Measurements from ENCODE around the gene GPM6B. TPM values are rescaled to one million over a fixed set of nuclear protein-coding genes. Genes with fewer than 3 reads are reported as not detected.

GPM6B gene
- total and polyA plus RNA-seq, 7 donors = 1.1 to 3.9 (median 2.5) TPM

- no peaks in the 10 kb centered on the region for H3K4me1 ChIP-seq
- no peaks in the 10 kb centered on the region for H3K36me3 ChIP-seq (ENCODE audit: insufficient read depth in 1 of 2, low read depth in 1 of 2)
- H3K4me3 ChIP-seq = no peak overlapping the region
- intact Hi-C loops (cut with DNase I) = no loop called here
- H3K9me3 ChIP-seq = no peaks in the 10 kb centered on the region
- 54 to 77% (median 65%) methylated on average over 6 of the region's 6 CpGs for WGBS, 3 donors
- ATAC-seq (no peak), DNase-seq (no peak)
- no peak for TF ChIP-seq CTCF (IDR thresholded peaks at IDR 0.05)
- H3K27ac ChIP-seq = no peak overlapping the region
- H3K27me3 ChIP-seq (ENCODE audit: insufficient read depth in 3 of 3, low read length in 2 of 3) = peaks cover 0 to 33% (median 0%) of the 10 kb centered on the region in 3 donors
Observed at GRCh38 chrX:13836575-13836974, 19.7 kb upstream of the GPM6B start.

GRCh38 chrX:13835825-13836224 is 18.9 kb upstream of the GPM6B start:
- no peak for ATAC-seq
- no peaks in the 10 kb centered on the region for H3K4me1 ChIP-seq
- 19 to 35% (median 30%) methylated on average over 4 of the region's 4 CpGs for WGBS, 3 donors
- no peak for TF ChIP-seq CTCF (IDR thresholded peaks at IDR 0.05)
- no peaks in the 10 kb centered on the region for H3K9me3 ChIP-seq
- no peak overlapping the region for H3K27ac ChIP-seq
- no peak for DNase-seq
- intact Hi-C loops (cut with DNase I) = no loop called here
- no peak overlapping the region for H3K4me3 ChIP-seq
- H3K36me3 ChIP-seq (ENCODE audit: insufficient read depth in 1 of 2, low read depth in 1 of 2) = no peaks in the 10 kb centered on the region
- peaks cover 0 to 32% (median 0%) of the 10 kb centered on the region in 3 donors for H3K27me3 ChIP-seq (ENCODE audit: insufficient read depth in 3 of 3, low read length in 2 of 3)

- no peak overlapping the region for H3K27ac ChIP-seq
- intact Hi-C loops (cut with DNase I) = no loop called here
- DNase-seq (no peak), ATAC-seq (no peak)
- 81 to 100% (median 96%) methylated on average over 2 of the region's 2 CpGs for WGBS, 3 donors
- peaks cover 0 to 30% (median 0%) of the 10 kb centered on the region in 3 donors for H3K27me3 ChIP-seq (ENCODE audit: insufficient read depth in 3 of 3, low read length in 2 of 3)
- no peaks in the 10 kb centered on the region for H3K9me3 ChIP-seq
- H3K4me3 ChIP-seq = no peak overlapping the region
- no peaks in the 10 kb centered on the region for H3K36me3 ChIP-seq (ENCODE audit: insufficient read depth in 1 of 2, low read depth in 1 of 2)
- TF ChIP-seq CTCF (IDR thresholded peaks at IDR 0.05) = no peak
- H3K4me1 ChIP-seq = no peaks in the 10 kb centered on the region
Observed at GRCh38 chrX:13834355-13834754, 17.5 kb upstream of the GPM6B start.

GRCh38 chrX:13829983-13830382 is 13.1 kb upstream of the GPM6B start:
- no peak overlapping the region for H3K27ac ChIP-seq
- intact Hi-C loops (cut with DNase I) = no loop called here
- H3K4me1 ChIP-seq = no peaks in the 10 kb centered on the region
- no peak for ATAC-seq
- no peak overlapping the region for H3K4me3 ChIP-seq
- no peaks in the 10 kb centered on the region for H3K9me3 ChIP-seq
- 90 to 93% (median 93%) methylated on average over 5 of the region's 5 CpGs for WGBS, 3 donors
- no peak for TF ChIP-seq CTCF (IDR thresholded peaks at IDR 0.05)
- H3K27me3 ChIP-seq (ENCODE audit: insufficient read depth in 3 of 3, low read length in 2 of 3) = peaks cover 0 to 22% (median 0%) of the 10 kb centered on the region in 3 donors
- H3K36me3 ChIP-seq (ENCODE audit: insufficient read depth in 1 of 2, low read depth in 1 of 2) = no peaks in the 10 kb centered on the region
- DNase-seq = no peak

- Histone ChIP-seq H3K9me3 (no peaks in the 10 kb centered on the region), H3K27me3 (ENCODE audit: insufficient read depth in 3 of 3, low read length in 2 of 3) (peaks cover 0 to 23% (median 0%) of the 10 kb centered on the region in 3 donors), H3K4me1 (no peaks in the 10 kb centered on the region), H3K27ac (no peak overlapping the region), H3K36me3 (ENCODE audit: insufficient read depth in 1 of 2, low read depth in 1 of 2) (no peaks in the 10 kb centered on the region), H3K4me3 (no peak overlapping the region)
- DNase-seq (no peak), ATAC-seq (no peak)
- no peak for TF ChIP-seq CTCF (IDR thresholded peaks at IDR 0.05)
- WGBS, 3 donors = 95 to 98% (median 95%) methylated on average over 4 of the region's 4 CpGs
- intact Hi-C loops (cut with DNase I) = no loop called here
Observed at GRCh38 chrX:13828392-13828791, 11.5 kb upstream of the GPM6B start.

Data from psoas muscle (tissue), 8 donors.